T-helper 2 cell treated with Interferon-gamma antibody and Interleukin-4, amounts not matched to agents 5 μg/mL and 100 μg/mL, for 36 hours (primary cell): ENCODE data around the gene LMO2.

ENCODE experiments used
- DNase-seq: peaks from one replicate; pipeline ENCODE4 v3.0.0; 2021; ENCODE audit warnings: low spot score
- H3K27ac Mint-ChIP-seq: one replicate; pipeline ENCODE4 v1.8.0; 2021; ENCODE audit warnings: mild to moderate bottlenecking, mixed read lengths
- H3K27me3 Mint-ChIP-seq: one replicate; pipeline ENCODE4 v1.8.0; 2021; ENCODE audit warnings: low read depth, mixed read lengths
- H3K36me3 Mint-ChIP-seq: one replicate; pipeline ENCODE4 v1.8.0; 2021; ENCODE audit warnings: low read depth, mixed read lengths
- H3K4me1 Mint-ChIP-seq: one replicate; pipeline ENCODE4 v1.8.0; 2021; ENCODE audit warnings: low read depth, mixed read lengths
- H3K4me3 Mint-ChIP-seq: one replicate; pipeline ENCODE4 v1.8.0; 2022; ENCODE audit warnings: mild to moderate bottlenecking, moderate library complexity, mixed read lengths
- H3K9me3 Mint-ChIP-seq: one replicate; pipeline ENCODE4 v1.8.0; 2021; ENCODE audit warnings: mixed read lengths

The LMO2 gene

DNA sequence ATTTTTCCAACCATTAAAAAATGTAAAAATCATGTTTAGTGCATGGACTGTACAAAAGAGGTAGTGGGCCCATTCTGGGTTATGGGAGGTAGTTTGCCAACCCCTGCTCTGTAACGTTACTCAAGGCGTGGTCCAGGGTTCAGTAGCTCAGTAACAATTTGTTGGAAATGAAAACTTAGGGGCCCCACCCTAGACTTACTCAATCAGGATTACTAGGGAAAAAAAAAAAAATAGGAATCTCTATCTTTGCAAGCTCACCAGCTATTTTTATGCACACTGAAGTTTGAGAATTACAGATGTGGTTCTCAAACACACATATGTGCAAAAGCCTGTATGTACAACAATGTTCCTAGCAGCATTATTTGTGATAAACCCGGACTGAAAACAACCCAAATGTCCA is 17.3 kb upstream of the LMO2 start:
- DNase-seq: no peak
- Mint-ChIP-seq H3K27me3 (peaks cover 31% of the 10 kb centered on the region), H3K4me1 (no peaks in the 10 kb centered on the region), H3K27ac (no peak overlapping the region), H3K9me3 (no peaks in the 10 kb centered on the region), H3K4me3 (no peak overlapping the region), H3K36me3 (no peaks in the 10 kb centered on the region)

DNA sequence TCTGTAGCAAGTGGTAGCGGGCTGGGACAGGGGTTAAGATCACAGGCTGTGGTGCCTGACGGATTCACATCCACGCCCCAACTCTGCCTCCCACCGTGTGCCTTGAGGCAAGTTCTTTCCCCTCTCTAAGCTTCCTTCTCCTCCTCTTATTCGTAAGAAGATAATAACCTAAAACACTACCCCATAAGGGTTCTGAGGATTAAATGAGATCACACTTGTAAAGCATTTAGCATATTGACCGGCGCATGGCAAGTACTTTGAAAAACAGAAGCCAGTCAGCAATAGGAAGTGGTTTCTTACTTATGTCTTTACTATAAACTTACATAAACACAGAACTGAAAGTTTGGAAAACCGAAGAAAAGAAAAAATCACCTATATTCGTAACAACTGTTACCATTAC is 15.5 kb upstream of the LMO2 start:
- H3K27ac Mint-ChIP-seq: no peak overlapping the region
- peaks cover 29% of the 10 kb centered on the region for H3K27me3 Mint-ChIP-seq
- H3K4me1 Mint-ChIP-seq: no peaks in the 10 kb centered on the region
- H3K4me3 Mint-ChIP-seq: no peak overlapping the region
- no peaks in the 10 kb centered on the region for H3K9me3 Mint-ChIP-seq
- no peak for DNase-seq
- H3K36me3 Mint-ChIP-seq: no peaks in the 10 kb centered on the region

DNA sequence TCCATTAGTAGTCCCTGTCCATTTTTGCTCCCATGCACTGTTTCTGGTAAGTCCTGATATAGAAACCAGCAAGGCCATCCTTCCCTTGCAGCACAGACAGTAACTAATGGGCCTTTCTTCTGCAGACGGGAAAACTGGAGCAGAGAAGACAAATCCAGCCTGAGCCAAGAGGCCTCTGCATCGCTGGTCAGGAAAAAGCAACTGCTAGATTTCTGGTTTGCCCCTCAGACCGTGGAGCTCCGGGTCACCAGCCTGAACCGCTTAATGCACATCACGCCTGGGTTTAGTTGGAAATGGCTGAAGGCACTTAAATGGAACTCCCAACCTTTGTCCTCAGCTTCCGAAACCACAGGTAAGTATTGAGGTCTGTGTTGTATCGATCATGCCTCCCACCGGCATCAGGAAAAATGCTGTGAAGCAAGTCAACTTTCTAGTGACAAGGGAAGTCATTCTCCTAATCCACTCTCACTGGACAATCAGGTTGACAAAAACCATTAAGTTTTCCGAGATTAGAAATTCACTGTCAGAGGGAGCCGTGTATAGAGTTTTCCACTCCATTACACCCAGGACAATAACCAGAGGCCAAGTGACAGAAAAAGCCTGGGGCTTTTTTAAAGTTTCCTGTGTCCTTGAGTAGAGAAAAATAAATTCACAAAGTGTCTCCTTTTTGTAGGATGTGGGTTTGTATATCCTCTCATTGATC is 14.8 kb upstream of the LMO2 start:
- H3K9me3 Mint-ChIP-seq: no peaks in the 10 kb centered on the region
- H3K4me1 Mint-ChIP-seq: no peaks in the 10 kb centered on the region
- no peaks in the 10 kb centered on the region for H3K36me3 Mint-ChIP-seq
- no peak for DNase-seq
- peaks cover 28% of the 10 kb centered on the region for H3K27me3 Mint-ChIP-seq
- H3K4me3 Mint-ChIP-seq: no peak overlapping the region
- H3K27ac Mint-ChIP-seq: no peak overlapping the region

DNA sequence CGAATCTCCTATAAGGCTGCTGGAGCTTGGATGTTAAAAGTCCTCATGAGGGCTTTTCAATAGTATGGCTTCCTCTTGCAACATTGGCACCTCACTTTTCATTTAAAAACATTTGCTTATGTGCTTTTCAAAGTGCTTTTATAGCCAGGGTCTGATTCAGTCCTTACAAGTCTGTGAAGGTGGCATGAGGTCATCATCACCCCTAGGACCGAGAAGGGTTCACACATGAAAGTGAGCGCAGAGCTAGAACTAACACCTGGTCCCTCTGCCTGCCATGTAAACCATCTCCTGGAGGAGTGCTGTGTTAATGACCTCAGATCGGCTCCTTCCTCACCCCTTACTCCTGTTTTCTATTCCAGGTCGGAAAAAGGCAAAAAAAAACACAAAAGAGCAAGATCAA is 12.2 kb upstream of the LMO2 start:
- no peak overlapping the region for H3K27ac Mint-ChIP-seq
- no peaks in the 10 kb centered on the region for H3K4me1 Mint-ChIP-seq
- no peaks in the 10 kb centered on the region for H3K36me3 Mint-ChIP-seq
- no peak for DNase-seq
- H3K4me3 Mint-ChIP-seq: no peak overlapping the region
- no peaks in the 10 kb centered on the region for H3K9me3 Mint-ChIP-seq
- H3K27me3 Mint-ChIP-seq: peaks cover 40% of the 10 kb centered on the region

DNA sequence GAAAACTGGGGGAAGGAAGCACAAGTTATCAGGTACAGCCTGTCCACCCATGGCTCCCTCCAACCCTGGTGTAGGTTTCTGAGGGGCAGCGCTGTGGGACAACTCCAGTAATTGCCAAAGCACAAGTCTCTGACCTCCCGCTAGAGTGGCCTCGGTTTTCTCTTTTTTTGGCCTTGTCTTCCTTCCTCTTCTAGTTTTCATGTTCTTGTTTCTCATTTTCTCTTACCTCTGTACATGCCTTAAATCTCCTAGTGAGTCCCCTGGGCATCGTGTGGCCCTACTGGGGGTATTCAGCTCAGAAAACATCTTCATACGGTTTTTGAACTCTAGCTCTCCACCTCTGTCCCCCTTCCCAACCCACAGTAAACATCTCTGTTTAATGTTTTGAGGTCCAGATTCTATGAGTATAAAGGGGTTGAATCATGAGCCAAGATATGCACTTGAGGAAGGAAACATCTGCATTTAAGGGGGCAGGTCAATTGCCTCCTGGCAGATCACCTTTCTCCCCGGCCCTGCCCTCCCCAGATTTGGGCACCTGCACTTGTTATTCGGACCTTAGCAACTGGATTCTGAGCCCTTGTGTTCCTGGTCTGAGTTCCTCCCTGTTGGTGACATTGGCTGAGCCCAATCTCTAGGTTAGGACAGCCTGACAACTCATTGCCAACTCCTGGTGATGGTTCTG is 8.4 kb upstream of the LMO2 start:
- H3K4me1 Mint-ChIP-seq: peaks cover 2% of the 10 kb centered on the region
- no peak for DNase-seq
- no peak overlapping the region for H3K27ac Mint-ChIP-seq
- peaks cover 46% of the 10 kb centered on the region for H3K27me3 Mint-ChIP-seq
- no peaks in the 10 kb centered on the region for H3K36me3 Mint-ChIP-seq
- H3K9me3 Mint-ChIP-seq: no peaks in the 10 kb centered on the region
- H3K4me3 Mint-ChIP-seq: no peak overlapping the region

DNA sequence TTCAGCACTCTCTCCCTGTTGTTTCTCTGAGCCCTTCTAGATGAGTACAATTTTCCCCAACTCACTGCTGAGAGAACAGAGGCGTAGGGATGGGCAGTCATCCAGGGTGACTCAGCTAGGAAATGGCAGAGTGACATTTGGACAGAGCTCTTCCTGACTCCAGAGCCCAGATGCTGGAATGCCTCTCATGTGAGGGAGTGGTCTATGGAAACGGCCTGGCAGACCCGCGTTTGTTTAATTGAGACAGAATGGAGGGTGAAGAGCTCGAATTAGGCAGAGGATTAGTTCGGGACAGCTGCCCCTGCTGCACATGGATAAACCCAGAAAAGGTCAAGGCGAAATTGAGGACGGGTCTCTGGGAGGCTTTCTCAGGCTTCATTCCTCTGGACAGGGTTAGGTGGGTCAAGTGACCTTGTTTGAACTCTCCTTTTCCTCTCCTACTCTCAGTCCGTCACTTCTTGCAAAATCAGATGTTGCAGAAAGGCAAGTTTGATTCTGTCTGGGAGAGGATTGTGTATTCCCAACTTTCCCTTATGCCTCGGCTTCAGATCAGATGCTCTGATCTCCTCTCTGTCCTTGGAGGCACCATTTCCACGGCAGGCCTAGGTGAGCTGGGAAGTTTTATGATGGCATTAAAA is 7.6 kb upstream of the LMO2 start:
- Mint-ChIP-seq H3K27ac (no peak overlapping the region), H3K4me1 (peaks cover 2% of the 10 kb centered on the region), H3K9me3 (no peaks in the 10 kb centered on the region), H3K27me3 (peaks cover 51% of the 10 kb centered on the region), H3K4me3 (no peak overlapping the region), H3K36me3 (no peaks in the 10 kb centered on the region)
- DNase-seq: no peak

DNA sequence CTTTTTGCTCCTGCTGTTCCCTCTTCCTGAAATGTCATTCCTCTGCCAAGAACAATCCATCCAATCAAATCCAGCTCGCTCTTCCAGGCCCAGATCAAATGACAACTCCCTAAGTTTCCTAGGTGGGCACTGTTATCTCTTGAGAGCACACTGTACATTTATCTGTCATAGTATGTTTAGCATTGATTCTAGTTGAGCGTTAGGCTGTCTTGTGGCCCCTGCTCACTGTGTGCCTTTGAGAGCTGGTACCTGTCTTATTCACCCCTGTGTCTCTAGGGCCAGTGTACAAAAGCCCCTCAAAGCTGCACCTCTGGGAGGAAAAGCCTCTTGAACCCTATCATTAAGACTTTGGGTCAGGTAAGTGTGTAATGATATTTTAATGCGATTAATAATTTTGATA is 7.1 kb upstream of the LMO2 start:
- H3K4me3 Mint-ChIP-seq: no peak overlapping the region
- peaks cover 52% of the 10 kb centered on the region for H3K27me3 Mint-ChIP-seq
- peaks cover 7% of the 10 kb centered on the region for H3K4me1 Mint-ChIP-seq
- H3K9me3 Mint-ChIP-seq: no peaks in the 10 kb centered on the region
- no peaks in the 10 kb centered on the region for H3K36me3 Mint-ChIP-seq
- H3K27ac Mint-ChIP-seq: no peak overlapping the region
- DNase-seq: no peak

DNA sequence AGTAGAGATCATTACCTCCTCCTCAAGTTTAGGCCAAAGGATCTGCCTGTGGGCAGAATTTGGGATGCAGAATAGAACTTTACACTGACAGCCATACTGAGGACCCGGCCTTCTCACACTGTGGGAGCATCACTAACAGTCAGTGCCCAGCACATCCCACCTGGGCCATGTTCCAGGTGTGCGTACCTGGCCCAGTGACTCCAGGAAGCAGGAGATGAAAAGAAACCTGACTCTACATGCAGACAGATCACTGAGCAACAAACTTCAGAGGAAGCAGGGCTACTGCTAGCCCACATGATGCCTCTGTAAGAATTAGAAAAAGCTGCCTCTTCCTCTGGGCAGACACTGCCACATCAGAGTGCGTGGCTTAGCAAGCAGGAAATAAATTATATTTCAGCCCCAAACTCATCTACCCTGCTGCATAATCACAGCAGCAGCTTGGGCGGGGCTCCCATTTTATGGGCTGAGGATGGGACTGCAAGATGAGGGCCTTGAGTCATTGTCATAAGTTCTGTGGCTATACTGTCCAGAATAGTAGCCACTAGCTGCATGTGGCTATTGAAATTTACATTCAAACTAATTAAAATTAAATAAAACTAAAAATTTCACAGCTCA is 6.0 kb upstream of the LMO2 start:
- Mint-ChIP-seq H3K27ac (no peak overlapping the region), H3K9me3 (no peaks in the 10 kb centered on the region), H3K4me3 (no peak overlapping the region), H3K27me3 (peaks cover 63% of the 10 kb centered on the region), H3K36me3 (no peaks in the 10 kb centered on the region), H3K4me1 (peaks cover 18% of the 10 kb centered on the region)
- DNase-seq: no peak

DNA sequence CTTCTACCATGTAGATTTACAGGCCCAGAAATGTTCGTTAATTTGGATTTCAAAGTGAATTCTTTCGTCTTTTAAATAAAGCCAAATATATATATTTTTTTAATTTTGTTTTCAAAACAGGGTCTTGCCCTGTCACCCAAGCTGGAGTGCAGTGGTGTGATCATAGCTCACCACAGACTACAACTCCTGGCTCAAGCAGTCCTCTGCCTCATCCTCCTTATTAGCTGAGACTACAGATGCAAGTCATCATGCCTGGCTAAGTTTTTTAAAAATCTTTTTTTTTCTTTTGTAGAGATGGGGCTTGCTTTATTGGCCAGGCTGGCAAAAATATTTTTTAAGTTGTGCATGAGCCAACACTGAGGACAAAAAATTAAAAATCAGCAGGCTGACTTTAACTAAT is 5.0 kb upstream of the LMO2 start:
- H3K27ac Mint-ChIP-seq: no peak overlapping the region
- peaks cover 71% of the 10 kb centered on the region for H3K27me3 Mint-ChIP-seq
- peaks cover 19% of the 10 kb centered on the region for H3K4me1 Mint-ChIP-seq
- no peak for DNase-seq
- H3K4me3 Mint-ChIP-seq: no peak overlapping the region
- no peaks in the 10 kb centered on the region for H3K9me3 Mint-ChIP-seq
- no peaks in the 10 kb centered on the region for H3K36me3 Mint-ChIP-seq

DNA sequence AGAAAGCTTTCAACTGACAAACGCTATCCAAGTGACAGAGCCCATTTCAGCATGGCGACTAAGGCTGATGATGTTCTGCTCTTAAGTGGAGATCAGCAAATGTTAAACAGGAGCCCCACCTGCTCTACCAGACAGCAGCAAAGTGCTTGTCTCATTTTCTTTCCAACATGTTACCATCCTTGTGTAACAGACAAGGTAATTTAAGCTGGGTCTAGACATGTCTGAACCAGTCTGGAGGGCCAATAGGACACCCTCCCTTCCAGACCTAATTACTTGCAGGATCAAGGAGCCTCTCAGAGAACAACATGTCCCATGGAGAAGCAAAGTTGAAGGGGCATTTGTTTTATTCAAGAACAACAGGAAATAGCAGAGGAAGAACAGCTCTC is 3.9 kb upstream of the LMO2 start:
- Mint-ChIP-seq H3K36me3 (no peaks in the 10 kb centered on the region), H3K4me3 (no peak overlapping the region), H3K27me3 (peaks cover 77% of the 10 kb centered on the region)

DNA sequence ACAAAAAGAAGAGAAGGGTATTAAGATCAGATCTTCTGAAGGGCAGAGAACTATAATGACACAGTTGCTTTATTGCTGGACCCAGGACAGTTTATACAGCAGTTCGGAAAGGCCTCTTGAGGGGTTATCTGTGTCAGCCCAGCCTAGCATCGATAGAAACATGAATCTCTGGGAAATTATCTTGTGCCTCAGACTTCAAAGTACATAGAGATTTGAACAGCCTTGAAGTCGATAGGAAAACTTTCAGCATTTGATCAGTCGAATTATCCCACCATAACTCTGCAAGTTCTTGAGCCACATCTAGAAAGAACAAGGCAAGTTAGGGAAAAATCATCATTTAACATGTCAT is 2.5 kb upstream of the LMO2 start:
- H3K4me3 Mint-ChIP-seq: peak overlapping the region; percentile 31
- H3K27ac Mint-ChIP-seq: no peak overlapping the region
- peaks cover 19% of the 10 kb centered on the region for H3K4me1 Mint-ChIP-seq

More for the DNA sequence above, 3.9 kb upstream of the LMO2 start:
- Mint-ChIP-seq H3K27ac (no peak overlapping the region), H3K9me3 (no peaks in the 10 kb centered on the region), H3K4me1 (peaks cover 19% of the 10 kb centered on the region)
- no peak for DNase-seq

DNA sequence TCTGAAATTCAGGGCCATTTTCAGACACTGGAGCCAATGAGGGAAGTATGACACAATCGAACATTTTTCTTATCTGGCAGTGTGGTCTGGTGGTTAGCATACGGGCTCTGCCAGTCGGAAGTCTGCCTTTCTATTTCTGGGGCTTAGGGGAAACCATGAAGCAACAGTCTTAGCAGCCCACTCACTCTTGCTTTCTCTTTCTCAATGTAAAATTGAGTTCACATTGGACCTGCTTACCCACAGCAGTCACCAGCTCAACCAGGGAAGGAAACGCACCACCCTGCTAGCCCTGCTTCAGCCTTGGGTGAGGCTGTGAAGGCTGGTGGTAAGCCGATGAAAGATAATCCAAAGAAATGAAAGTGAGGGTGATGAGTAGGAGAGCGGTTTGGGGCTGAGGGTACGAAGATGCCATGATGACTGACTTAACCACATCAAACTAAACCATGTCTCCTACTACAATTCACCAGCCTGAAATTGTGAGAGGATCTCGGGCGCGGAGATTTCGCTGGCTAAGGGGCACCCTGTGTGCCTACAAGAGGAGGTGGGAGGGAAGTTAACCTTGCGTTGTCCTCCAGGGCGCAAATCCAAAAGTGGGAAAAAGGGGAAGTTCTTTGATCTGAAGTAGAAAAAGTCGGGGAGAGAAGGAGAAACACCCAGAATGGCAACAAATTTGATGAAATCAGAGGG is 2.0 kb upstream of the LMO2 start:
- H3K4me1 Mint-ChIP-seq: peaks cover 19% of the 10 kb centered on the region
- H3K9me3 Mint-ChIP-seq: no peaks in the 10 kb centered on the region
- DNase-seq: peak; percentile 76
- peak overlapping the region; percentile 31 for H3K4me3 Mint-ChIP-seq
- no peak overlapping the region for H3K27ac Mint-ChIP-seq
- H3K27me3 Mint-ChIP-seq: peaks cover 80% of the 10 kb centered on the region
- H3K36me3 Mint-ChIP-seq: no peaks in the 10 kb centered on the region

More for the DNA sequence above, 2.5 kb upstream of the LMO2 start:
- no peak for DNase-seq
- peaks cover 78% of the 10 kb centered on the region for H3K27me3 Mint-ChIP-seq
- no peaks in the 10 kb centered on the region for H3K36me3 Mint-ChIP-seq
- H3K9me3 Mint-ChIP-seq: no peaks in the 10 kb centered on the region

DNA sequence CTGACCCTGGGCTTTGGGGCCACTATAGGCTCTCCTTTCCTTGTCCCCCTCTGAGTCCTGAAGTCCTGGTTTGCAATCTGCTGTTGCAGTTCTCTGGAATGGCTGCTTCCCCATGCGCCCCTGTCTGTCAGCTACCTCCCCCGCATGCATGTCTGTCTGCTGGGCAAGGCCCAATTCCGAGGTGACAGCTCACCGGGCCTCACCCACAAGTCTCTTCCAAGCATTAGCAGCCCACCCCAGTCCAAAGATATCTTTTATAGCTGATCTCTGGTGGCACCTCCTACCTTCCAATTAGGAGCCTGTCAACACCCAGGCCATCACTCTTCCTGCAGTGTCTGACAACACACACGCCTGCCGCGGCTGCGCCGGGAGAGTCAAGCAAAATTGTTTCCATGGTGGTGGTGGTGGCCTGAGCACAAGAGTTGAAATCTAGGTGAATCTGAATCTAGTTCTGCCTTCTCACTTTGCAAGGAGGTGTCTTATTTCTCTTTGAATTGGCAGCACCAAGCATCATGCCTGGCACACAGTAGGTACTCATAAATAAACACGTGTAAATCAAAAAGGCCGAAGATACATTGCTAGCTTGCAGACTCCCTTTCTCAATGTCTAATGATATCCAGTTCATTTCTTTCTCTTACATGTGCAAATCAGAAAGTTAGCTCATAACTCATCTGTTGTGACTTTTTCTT is 1.2 kb upstream of the LMO2 start:
- Mint-ChIP-seq H3K36me3 (no peaks in the 10 kb centered on the region), H3K4me3 (peak overlapping the region; percentile 31), H3K9me3 (no peaks in the 10 kb centered on the region), H3K4me1 (peaks cover 19% of the 10 kb centered on the region), H3K27ac (no peak overlapping the region), H3K27me3 (peaks cover 85% of the 10 kb centered on the region)
- no peak for DNase-seq
